K562 (cell line): Measurements from ENCODE around the gene CD46. TPM values are rescaled to one million over a fixed set of nuclear protein-coding genes. Genes with fewer than 3 reads are reported as not detected.

Experiments
- ATF3 ChIP-seq, 2 experiments: fragments of 450-650 bp in 1 of 2; sonication (generic) in 1 of 2; formaldehyde crosslinking in 1 of 2; IDR thresholded peaks in 1 of 2; conservative IDR thresholded peaks in 1 of 2; 2 replicates each; pipeline versions ENCODE4 v1.6.1 to v1.8.1; 2016 to 2023; ENCODE audit warnings: mild to moderate bottlenecking in 2 of 2, moderate library complexity in 2 of 2, inconsistent platforms in 1 of 2, missing genetic modification reagents in 1 of 2
- BRD4 ChIP-seq: fragments of 200-600 bp; sonication (generic); IDR thresholded peaks from 2 replicates; pipeline ENCODE4 v1.6.1; 2017; ENCODE audit warnings: inconsistent platforms
- BRF1 ChIP-seq: IDR thresholded peaks from 3 replicates; pipeline ENCODE4 v1.6.1; 2011; ENCODE audit warnings: borderline replicate concordance, mild to moderate bottlenecking; ENCODE audit not compliant: insufficient read length; ENCODE audit errors: extremely low read depth
- CHCHD3 ChIP-seq: fragments of 250-450 bp; sonication (Bioruptor Pico); IDR thresholded peaks from 2 replicates; pipeline ENCODE4 v2.1.2; 2022; ENCODE audit warnings: mild to moderate bottlenecking
- EWSR1 ChIP-seq: fragments of 450-650 bp; IDR thresholded peaks from 2 replicates; pipeline ENCODE4 v1.6.1; 2018; ENCODE audit warnings: borderline replicate concordance, mild to moderate bottlenecking, low read depth, moderate library complexity; ENCODE audit not compliant: partially characterized antibody
- GATAD2A ChIP-seq: fragments of 450-650 bp; IDR thresholded peaks from 2 replicates; pipeline ENCODE4 v1.6.1; 2017
- MAFF ChIP-seq: IDR thresholded peaks from 2 replicates; pipeline ENCODE4 v1.6.1; 2012; ENCODE audit warnings: low read length, improper control_type of control experiment
- TEAD4 ChIP-seq, 2 experiments: sonication (generic) in 1 of 2; formaldehyde crosslinking in 1 of 2; IDR thresholded peaks; 2 replicates each; pipeline versions ENCODE4 v1.6.1 to v1.8.0; 2012 to 2022; ENCODE audit warnings: borderline replicate concordance in 1 of 2, inconsistent platforms in 1 of 2, low read length in 1 of 2, mild to moderate bottlenecking in 1 of 2, missing genetic modification reagents in 1 of 2
- XRCC4 ChIP-seq: IDR thresholded peaks from one replicate; pipeline ENCODE4 v1.6.1; 2011; ENCODE audit not compliant: insufficient read depth, insufficient read length; ENCODE audit errors: extremely low read depth
- XRCC5 ChIP-seq: fragments of 200-400 bp; formaldehyde crosslinking; IDR thresholded peaks from 2 replicates; pipeline ENCODE4 v1.6.1; 2017; ENCODE audit warnings: low read depth, mild to moderate bottlenecking, low read length
- ZBTB8A ChIP-seq: fragments of 450-650 bp; IDR thresholded peaks from 2 replicates; pipeline ENCODE4 v1.6.1; 2018; ENCODE audit warnings: mild to moderate bottlenecking, moderate library complexity; ENCODE audit not compliant: partially characterized antibody
- ZNF407 ChIP-seq: fragments of 450-650 bp; IDR thresholded peaks from 2 replicates; pipeline ENCODE4 v1.6.1; 2016; ENCODE audit warnings: low read depth
- ZNF785 ChIP-seq: fragments of 250-450 bp; sonication (Bioruptor Pico); IDR thresholded peaks from 2 replicates; pipeline ENCODE4 v1.4.0; 2020; ENCODE audit warnings: mild to moderate bottlenecking
- polyA plus RNA-seq, 8 experiments: library from polyadenylated mRNA; depleted of rRNA in 4 of 8; stranded (reverse) in 5 of 8; unstranded in 3 of 8; fragments of >200 nt; fragmentation: Nextera tagmentation in 2 of 8; fragmentation: Illumina TruSeq in 1 of 8; extraction: Ambion mirVana in 2 of 8; extraction: Trizol in 1 of 8; gene quantifications; 2 replicates each; pipeline versions ENCODE4 v1.2.1 to v1.2.3, GENCODE V29; 2011 to 2014; ENCODE audit warnings: inconsistent platforms in 1 of 8, missing spikeins in 1 of 8
- total RNA-seq, 7 experiments: library from RNA; depleted of rRNA in 6 of 7; stranded (reverse); fragments of >200 nt in 6 of 7; fragmentation: Illumina TruSeq in 2 of 7; extraction: Trizol in 2 of 7; gene quantifications; 2 replicates each; pipeline versions ENCODE4 v1.2.1 to v1.2.3, GENCODE V29; 2011 to 2021; ENCODE audit warnings: low replicate concordance in 1 of 7

Gene CD46
- total and polyA plus RNA-seq, 9 of the 15 experiments (the other 6 are each of a cell fraction or from before 2014, with no cell fraction given): 87.9 to 374 (median 156) TPM

GRCh38 chr1:207751790-207752455 lies at the start of gene CD46 (continued):
- TF ChIP-seq ZNF407: no peak
- TF ChIP-seq ATF3 (IDR thresholded peaks at IDR 0.05): no peak
- no peak; the same call in 1 of the 2 replicates for TF ChIP-seq ATF3 (CRISPR knock-in tag; conservative IDR thresholded peaks at IDR 0.05)
- TF ChIP-seq XRCC4: no peak
- peak; percentile 35; the same call in 1 of the 2 replicates for TF ChIP-seq GATAD2A
- TF ChIP-seq EWSR1: no peak
- TF ChIP-seq ZBTB8A: no peak
- TF ChIP-seq CHCHD3: 0 out of 2 replicates have a peak, but pooled peaks have one; percentile 53
- TF ChIP-seq MAFF: no peak
- TF ChIP-seq ZNF785 (CRISPR knock-in tag): no peak
- no peak; the same call in 1 of the 2 replicates for TF ChIP-seq XRCC5
- no peak for TF ChIP-seq BRF1
- 0 out of 2 replicates have a peak, but pooled peaks have one; percentile 6 for TF ChIP-seq TEAD4 (IDR thresholded peaks at IDR 0.05; ENCODE audit: low read length)
- TF ChIP-seq TEAD4 (CRISPR knock-in tag; IDR thresholded peaks at IDR 0.05; ENCODE audit: borderline replicate concordance): no peak
- no peak for TF ChIP-seq BRD4
